Stomach (tissue), 9 donors: ENCODE data around the gene CAMSAP1. TPM values are rescaled to one million over a fixed set of nuclear protein-coding genes. Genes with fewer than 3 reads are reported as not detected.

Source experiments
- DNase-seq, 2 donors: peaks; one replicate each; pipeline versions ENCODE4 v3.0.0 to v3.0.0-alpha.2; 2013 to 2019
- H3K27ac ChIP-seq, 5 donors: fragments of 200-600 bp in 4 of 5; sonication (generic) in 4 of 5; one replicate each; pipeline ENCODE4 v1.5.1; 2013 to 2019; ENCODE audit warnings: mild to moderate bottlenecking in 1 of 5, moderate library complexity in 1 of 5
- H3K27me3 ChIP-seq, 3 donors: fragments of 200-600 bp; sonication (generic); one replicate each; pipeline ENCODE4 v1.5.1; 2017 to 2019; ENCODE audit warnings: mixed run types in 1 of 3
- H3K36me3 ChIP-seq, 4 donors: fragments of 200-600 bp; sonication (generic); 1 replicate in 3 of 4; 2 replicates in 1 of 4; pipeline ENCODE4 v1.5.1; 2016 to 2019
- H3K4me1 ChIP-seq, 4 donors: fragments of 200-600 bp; sonication (generic); one replicate each; pipeline ENCODE4 v1.5.1; 2016 to 2019
- H3K4me3 ChIP-seq, 4 donors: fragments of 200-600 bp; sonication (generic) in 3 of 4; one replicate each; pipeline ENCODE4 v1.5.1; 2016 to 2019; ENCODE audit warnings: mild to moderate bottlenecking in 1 of 4
- H3K9me3 ChIP-seq, 4 donors: fragments of 200-600 bp; sonication (generic); one replicate each; pipeline ENCODE4 v1.5.1; 2016 to 2019
- EP300 ChIP-seq: sonication (generic); formaldehyde crosslinking; IDR thresholded peaks from one replicate; pipeline ENCODE4 v1.6.1; 2017; ENCODE audit warnings: antibody characterized with exemption
- POLR2A ChIP-seq, 4 donors: fragments of 450-650 bp; IDR thresholded peaks; one replicate each; pipeline ENCODE4 v1.6.1; 2016; ENCODE audit warnings: antibody characterized with exemption in 4 of 4, control low read depth in 2 of 4, mild to moderate bottlenecking in 1 of 4, moderate library complexity in 1 of 4
- POLR2AphosphoS5 ChIP-seq, 3 donors: sonication (generic); formaldehyde crosslinking; IDR thresholded peaks; one replicate each; pipeline ENCODE4 v1.6.1; 2016; ENCODE audit warnings: antibody characterized with exemption in 3 of 3
- WGBS, 5 donors: extraction: QIAGEN DNeasy Blood & Tissue Kit in 3 of 5; methylation state at CpG; one replicate each; pipeline versions ENCODE4 v1.1.5 to v1.1.7; 2013 to 2018; 5-methylcytosine and 5-hydroxymethylcytosine counted together
- intact Hi-C: fragments of 100-400 bp; cut with DNase I; formaldehyde crosslinking; loops from one replicate; pipeline ENCODE4 v1.15.1; 2023; ENCODE audit warnings: low total_unique reads
- polyA plus RNA-seq, 3 donors: library from polyadenylated mRNA; stranded (reverse); fragments of 200-250 nt; gene quantifications; one replicate each; pipeline ENCODE4 v1.2.3, GENCODE V29; 2013
- total RNA-seq, 5 donors: library from RNA; depleted of rRNA; stranded (reverse); fragments of >200 nt; gene quantifications; one replicate each; pipeline versions ENCODE4 v1.1.0 to v1.2.3, GENCODE V29; 2014 to 2016
- TF ChIP-seq, protein P1 (sequence below), 7 experiments: fragments of 450-650 bp in 4 of 7; fragments of 200-600 bp in 3 of 7; sonication (generic) in 3 of 7; IDR thresholded peaks; one replicate each; pipeline ENCODE4 v1.5.1; 2016 to 2019; ENCODE audit warnings: antibody characterized with exemption in 7 of 7, control low read depth in 2 of 7, mild to moderate bottlenecking in 1 of 7
- donor health status: healthy with polysubstance abuse.
- donor health status: Bipolar disorder and iron deficiency.
- donor health status: healthy.

The CAMSAP1 gene
- total and polyA plus RNA-seq, 8 donors = 2.4 to 238 (median 12.7) TPM

- Histone ChIP-seq H3K36me3 (peaks cover 0 to 16% (median 10%) of the 10 kb centered on the region in 4 donors), H3K9me3 (no peaks in the 10 kb centered on the region), H3K27me3 (no peaks in the 10 kb centered on the region), H3K4me1 (peaks cover 0 to 10% (median 7%) of the 10 kb centered on the region in 4 donors), H3K4me3 (no peak overlapping the region), H3K27ac (no peak overlapping the region)
- TF ChIP-seq POLR2AphosphoS5 (IDR thresholded peaks at IDR 0.05) (no peak), EP300 (no peak), POLR2A (IDR thresholded peaks at IDR 0.05) (no peak)
- TF ChIP-seq, protein P1, sequence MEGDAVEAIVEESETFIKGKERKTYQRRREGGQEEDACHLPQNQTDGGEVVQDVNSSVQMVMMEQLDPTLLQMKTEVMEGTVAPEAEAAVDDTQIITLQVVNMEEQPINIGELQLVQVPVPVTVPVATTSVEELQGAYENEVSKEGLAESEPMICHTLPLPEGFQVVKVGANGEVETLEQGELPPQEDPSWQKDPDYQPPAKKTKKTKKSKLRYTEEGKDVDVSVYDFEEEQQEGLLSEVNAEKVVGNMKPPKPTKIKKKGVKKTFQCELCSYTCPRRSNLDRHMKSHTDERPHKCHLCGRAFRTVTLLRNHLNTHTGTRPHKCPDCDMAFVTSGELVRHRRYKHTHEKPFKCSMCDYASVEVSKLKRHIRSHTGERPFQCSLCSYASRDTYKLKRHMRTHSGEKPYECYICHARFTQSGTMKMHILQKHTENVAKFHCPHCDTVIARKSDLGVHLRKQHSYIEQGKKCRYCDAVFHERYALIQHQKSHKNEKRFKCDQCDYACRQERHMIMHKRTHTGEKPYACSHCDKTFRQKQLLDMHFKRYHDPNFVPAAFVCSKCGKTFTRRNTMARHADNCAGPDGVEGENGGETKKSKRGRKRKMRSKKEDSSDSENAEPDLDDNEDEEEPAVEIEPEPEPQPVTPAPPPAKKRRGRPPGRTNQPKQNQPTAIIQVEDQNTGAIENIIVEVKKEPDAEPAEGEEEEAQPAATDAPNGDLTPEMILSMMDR (IDR thresholded peaks at IDR 0.05) = peak in 5 of 7 experiments; percentile 31 to 86 (median 77)
- intact Hi-C loops = loop anchor here (5.0 kb wide), 1 partner anchor 258 kb away; no protein-coding TSS in a partner anchor
- peak; percentile 66 to 72 for DNase-seq
- whole genome bisulfite sequencing, 5 donors = 32 to 41% (median 39%) methylated on average over 8 of the region's 8 CpGs
Measured at GRCh38 chr9:135864447-135865049, 42.8 kb downstream of the CAMSAP1 start.

DNA sequence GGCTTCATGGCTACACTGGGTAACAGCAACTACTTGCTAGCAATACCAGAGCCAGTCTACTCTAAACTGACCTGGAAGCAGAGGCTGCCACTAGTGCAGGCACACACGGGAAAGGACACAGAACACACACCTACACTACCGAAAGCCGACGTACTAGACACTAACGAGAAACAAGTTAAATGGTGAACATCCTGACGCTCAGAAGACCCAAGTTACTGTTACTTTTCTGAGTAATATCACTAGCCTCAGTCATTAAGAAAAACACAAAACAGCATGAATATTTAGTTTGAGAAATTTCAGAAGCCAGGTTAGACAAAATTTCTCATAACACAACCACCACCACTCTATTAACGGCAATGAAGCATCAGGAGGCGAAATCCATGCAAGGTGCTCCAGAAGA is 44.5 kb downstream of the CAMSAP1 start:
- Histone ChIP-seq H3K27me3 (no peaks in the 10 kb centered on the region), H3K4me3 (no peak overlapping the region), H3K9me3 (no peaks in the 10 kb centered on the region), H3K36me3 (peaks cover 0 to 20% (median 10%) of the 10 kb centered on the region in 4 donors), H3K27ac (no peak overlapping the region), H3K4me1 (peaks cover 0 to 11% (median 7%) of the 10 kb centered on the region in 4 donors)
- intact Hi-C loops = loop anchor here (5.0 kb wide), 1 partner anchor 259 kb away; no protein-coding TSS in a partner anchor
- TF ChIP-seq, protein P1 (IDR thresholded peaks at IDR 0.05) = no peak
- no peak for TF ChIP-seq POLR2A (IDR thresholded peaks at IDR 0.05)
- no peak for TF ChIP-seq EP300
- TF ChIP-seq POLR2AphosphoS5 (IDR thresholded peaks at IDR 0.05) = no peak
- WGBS, 5 donors = 88 to 96% (median 91%) methylated on average over 8 of the region's 8 CpGs
- no peak for DNase-seq

GRCh38 chr9:135858491-135859185 is 48.7 kb downstream of the CAMSAP1 start:
- Histone ChIP-seq H3K9me3 (no peaks in the 10 kb centered on the region), H3K27me3 (no peaks in the 10 kb centered on the region), H3K36me3 (peaks cover 5 to 38% (median 27%) of the 10 kb centered on the region in 4 donors), H3K4me1 (peaks cover 0 to 9% (median 0%) of the 10 kb centered on the region in 4 donors), H3K27ac (no peak overlapping the region), H3K4me3 (no peak overlapping the region)
- intact Hi-C loops = no loop called here
- TF ChIP-seq POLR2AphosphoS5 (IDR thresholded peaks at IDR 0.05) (no peak), EP300 (no peak), POLR2A (IDR thresholded peaks at IDR 0.05) (no peak)
- TF ChIP-seq, protein P1 (IDR thresholded peaks at IDR 0.05) = no peak
- WGBS, 5 donors = 80 to 95% (median 89%) methylated on average over 1 of the region's 1 CpG
- no peak for DNase-seq

DNA sequence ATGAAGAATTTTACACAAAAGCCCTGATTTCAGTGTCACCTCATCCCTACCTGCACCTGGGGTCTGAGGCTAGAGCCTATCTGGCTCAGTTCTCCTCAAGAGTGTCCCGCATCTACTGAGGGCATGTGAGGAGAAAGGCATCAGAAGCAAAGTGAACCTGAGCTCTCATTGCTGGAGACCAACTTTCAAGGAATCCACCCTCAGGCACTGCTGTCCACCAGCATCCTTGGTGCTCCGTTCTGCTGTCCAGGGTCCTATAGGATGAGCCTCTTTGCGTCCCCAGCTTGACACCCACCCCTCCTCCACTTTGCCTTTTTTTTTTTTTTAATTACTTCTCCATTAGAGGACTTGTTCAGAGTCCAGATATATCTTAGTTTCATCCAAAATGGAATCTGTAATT is 49.5 kb downstream of the CAMSAP1 start:
- no peaks in the 10 kb centered on the region for H3K9me3 ChIP-seq
- H3K36me3 ChIP-seq = peaks cover 5 to 46% (median 33%) of the 10 kb centered on the region in 4 donors
- DNase-seq = no peak
- TF ChIP-seq POLR2A (IDR thresholded peaks at IDR 0.05) (no peak), EP300 (no peak), POLR2AphosphoS5 (IDR thresholded peaks at IDR 0.05) (no peak)
- TF ChIP-seq, protein P1 (IDR thresholded peaks at IDR 0.05) = no peak
- intact Hi-C loops = no loop called here
- H3K4me3 ChIP-seq = no peak overlapping the region
- H3K27me3 ChIP-seq = no peaks in the 10 kb centered on the region
- no peak overlapping the region for H3K27ac ChIP-seq
- H3K4me1 ChIP-seq = peaks cover 0 to 9% (median 0%) of the 10 kb centered on the region in 4 donors
- WGBS, 5 donors = 94 to 99% (median 96%) methylated on average over 3 of the region's 3 CpGs
